ENCODE measurements around the gene PRKAA1.

Gene PRKAA1

DNA sequence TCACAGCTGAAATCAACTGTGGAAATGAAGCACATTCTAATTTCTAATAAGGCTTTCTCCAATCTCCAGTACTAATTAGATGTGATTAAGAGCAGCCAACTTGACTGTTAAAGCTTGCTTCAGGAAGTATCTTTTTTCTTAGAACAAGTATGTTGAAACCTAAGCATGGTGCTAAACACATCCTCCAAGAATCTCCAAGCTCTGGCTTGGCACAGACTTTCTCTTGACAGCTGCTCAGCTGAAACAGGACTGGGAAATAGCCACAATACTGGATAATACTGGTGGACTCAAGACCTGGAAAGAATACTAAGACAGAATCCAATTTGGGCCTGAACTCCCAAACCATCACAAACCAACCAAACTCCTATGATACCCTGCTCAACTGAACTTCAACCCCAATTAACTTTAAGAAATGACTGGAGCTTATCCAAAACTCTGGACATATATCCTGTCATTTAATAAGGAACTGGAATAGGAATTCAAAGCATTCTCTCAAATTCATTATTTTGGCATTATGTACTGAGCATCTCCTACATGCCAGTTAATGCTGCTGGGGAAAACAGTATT is 16.2 kb downstream of the PRKAA1 start:
- DNase-seq (ENCODE audit: low spot score) = no peak

- no peak for DNase-seq (ENCODE audit: low spot score)
Measured at GRCh38 chr5:40780858-40781257, 17.3 kb downstream of the PRKAA1 start.

DNA sequence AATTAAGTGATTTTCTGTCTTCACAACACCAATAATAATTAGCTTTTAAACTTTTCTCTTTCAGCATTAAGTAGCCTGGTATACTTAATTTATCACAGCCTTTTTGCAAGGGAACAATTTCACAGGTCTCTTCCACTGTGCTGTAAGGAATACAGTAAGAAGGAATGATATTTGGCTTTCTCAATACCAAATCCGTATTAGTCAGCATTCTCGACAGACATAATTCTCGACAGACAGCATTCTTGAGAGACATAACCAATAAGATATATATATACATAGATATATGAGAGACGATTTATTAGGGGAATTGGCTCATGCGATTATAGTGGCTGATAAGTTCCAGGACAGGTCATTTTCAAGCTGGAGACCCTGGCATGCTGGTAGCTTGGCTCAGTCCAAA is 18.0 kb downstream of the PRKAA1 start:
- no peak for DNase-seq (ENCODE audit: low spot score)

GRCh38 chr5:40779561-40779960 is 18.6 kb downstream of the PRKAA1 start:
- no peak for DNase-seq (ENCODE audit: low spot score)

DNA sequence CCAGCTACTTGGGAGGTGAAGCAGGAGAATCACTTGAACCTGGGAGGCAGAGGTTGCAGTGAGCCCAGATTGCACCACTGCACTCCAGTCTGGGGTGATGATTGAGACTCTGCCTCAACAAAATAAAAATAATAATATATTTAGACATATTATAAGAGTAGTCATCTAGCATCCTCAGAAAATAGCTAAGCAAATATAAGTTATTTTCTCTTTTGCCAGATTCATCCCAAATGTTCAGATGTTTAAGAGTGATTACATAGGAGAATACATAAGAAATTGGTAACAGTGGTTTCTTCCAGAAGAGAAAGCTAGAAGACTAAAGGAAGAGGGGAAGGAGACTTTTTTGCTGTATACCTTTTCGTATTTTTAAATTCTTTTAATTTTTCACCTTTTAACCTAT is 20.0 kb downstream of the PRKAA1 start:
- no peak for DNase-seq (ENCODE audit: low spot score)

- no peak for DNase-seq (ENCODE audit: low spot score)
Measured at GRCh38 chr5:40776658-40776977, 21.6 kb downstream of the PRKAA1 start.

DNA sequence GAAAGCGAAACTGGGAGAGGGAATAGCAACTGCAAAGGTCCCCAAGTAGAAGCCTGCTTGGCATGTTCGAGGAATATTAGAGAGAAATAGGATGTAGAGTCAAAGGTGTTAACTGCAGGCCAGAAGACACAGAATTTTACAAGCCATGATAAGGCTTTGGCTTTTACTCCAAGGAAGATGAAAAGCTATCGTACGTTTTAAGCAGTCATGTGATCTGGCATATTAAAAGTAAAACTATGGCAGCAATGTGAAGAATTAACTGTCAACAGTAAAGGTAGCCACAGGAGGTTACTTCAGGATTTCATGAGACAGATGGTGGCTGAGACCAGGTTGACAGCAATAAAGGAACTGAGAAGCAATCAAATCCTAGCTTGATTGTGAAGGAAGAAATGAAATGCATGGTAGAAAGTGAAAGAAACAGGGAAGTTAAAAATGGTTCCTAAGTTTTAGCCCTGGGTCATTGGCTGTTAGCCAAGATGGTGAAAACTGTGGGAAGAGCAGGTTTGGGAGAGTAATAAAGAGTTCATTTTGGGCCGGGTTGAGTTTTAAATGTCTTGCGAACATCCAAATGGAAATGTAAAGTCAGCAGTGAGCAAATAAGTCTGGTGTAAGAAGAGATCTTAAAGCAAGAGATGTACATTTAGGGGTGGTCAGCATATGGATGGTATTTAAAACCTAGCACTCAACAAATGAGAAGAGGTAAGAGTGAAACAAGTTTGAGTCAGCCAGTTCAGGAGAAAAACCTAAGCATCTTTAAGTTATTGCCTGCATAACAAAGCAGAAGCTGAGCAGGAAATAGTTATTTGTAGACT is 22.1 kb downstream of the PRKAA1 start:
- DNase-seq (ENCODE audit: low spot score) = no peak

DNA sequence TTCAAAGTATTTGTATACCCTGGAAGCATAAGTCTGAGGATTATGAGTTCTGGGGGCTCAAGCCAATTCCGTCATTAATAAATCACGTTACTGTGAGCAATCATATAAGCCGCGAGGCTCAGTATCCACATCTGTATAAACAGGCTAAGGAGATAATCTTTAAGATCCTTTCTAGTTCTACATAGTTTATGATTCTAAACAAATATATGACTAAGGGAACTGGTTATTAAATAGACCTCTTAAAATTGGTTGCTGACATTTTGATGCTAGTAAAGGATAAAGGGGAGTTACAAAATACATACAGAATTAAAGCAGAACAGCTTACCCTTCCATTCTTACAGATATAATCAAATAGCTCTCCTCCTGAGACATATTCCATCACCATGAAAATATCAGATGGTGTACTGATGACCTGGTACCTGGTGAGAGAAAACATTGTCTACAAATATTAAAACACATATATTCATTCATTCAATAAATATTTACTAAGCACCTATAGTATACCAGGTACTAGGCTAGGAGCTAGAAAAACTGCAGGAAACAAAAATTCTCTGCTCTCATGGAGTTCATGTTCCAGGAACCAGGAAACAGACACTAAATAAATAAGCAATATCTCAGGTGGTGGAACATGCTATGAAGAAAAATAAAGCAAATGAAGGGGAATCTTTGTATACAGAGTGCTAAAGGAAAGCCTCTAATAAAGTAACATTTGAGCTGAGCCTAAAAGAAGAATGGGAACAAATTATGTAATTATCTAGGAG is 22.9 kb downstream of the PRKAA1 start:
- DNase-seq (ENCODE audit: low spot score) = no peak

DNA sequence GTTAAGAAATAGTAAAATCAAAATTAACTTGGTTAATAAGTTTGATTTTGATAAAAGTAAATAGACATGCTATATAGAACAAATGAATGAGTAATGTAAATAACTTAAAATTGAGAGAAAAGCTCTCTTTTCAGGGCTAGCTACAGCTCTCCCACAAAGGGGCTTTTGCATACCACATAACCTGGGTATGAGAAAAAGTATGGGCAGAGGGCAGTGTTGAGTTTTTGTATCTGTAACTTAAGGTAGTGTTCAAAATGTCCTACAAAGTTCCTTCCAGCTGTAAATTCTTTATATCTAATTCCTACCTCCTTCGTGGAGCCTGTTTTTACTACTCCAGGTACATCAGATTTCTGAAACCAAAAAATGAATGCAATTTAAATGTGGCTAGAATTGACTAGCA is 23.6 kb downstream of the PRKAA1 start:
- DNase-seq (ENCODE audit: low spot score) = no peak

GRCh38 chr5:40770764-40771163 is 27.4 kb downstream of the PRKAA1 start:
- DNase-seq (ENCODE audit: low spot score) = no peak

DNA sequence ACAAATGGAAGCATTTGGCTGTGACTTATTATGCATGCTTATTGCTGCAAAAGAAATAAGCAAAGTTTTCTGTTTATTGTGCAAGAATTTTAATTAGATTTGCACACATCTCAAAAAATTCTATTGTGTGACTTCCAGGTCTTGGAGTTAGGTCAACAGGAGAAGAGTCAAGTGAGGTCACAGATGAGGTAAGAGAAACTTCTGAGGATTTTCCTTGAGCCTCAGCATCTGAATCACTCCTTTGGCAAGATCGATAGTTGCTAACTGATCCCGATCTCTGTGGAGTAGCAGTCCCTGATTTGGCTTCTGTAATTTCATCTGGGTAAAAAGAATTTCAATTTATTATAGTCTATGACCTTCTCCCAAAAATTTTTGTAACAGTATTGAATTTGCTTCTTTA is 35.5 kb downstream of the PRKAA1 start:
- DNase-seq (ENCODE audit: low spot score) = no peak

DNA sequence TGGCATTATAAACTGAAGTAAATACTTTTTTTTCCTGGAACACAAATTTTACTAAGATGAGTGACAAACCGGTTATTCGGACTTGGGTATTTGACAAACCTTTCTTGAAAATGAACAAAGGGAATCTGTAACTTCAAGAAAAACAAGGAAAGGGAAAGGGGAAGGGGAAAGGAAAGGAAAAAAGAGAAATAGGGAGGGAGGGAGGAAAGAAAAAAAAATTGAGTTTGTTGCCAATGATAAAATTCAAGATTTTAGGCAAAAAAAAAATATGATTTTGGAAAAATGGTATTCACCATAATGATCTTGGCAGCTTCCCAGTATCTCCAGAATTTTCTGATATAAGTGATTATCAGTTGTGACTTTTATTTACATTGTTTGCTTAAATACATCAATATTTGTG is 40.8 kb downstream of the PRKAA1 start:
- no peak for DNase-seq (ENCODE audit: low spot score)

GRCh38 chr5:40755407-40756365 is 42.5 kb downstream of the PRKAA1 start, which contains the start of gene TTC33:
Gene TTC33 (minus strand): TSS chr5:40755961. CDS start chr5:40747018, 8,943 bp downstream.
- DNase-seq (ENCODE audit: low spot score) = peak; percentile 94

- DNase-seq (ENCODE audit: low spot score) = peak; percentile 81
Measured at GRCh38 chr5:40755093-40755406, 43.1 kb downstream of the PRKAA1 start.

GRCh38 chr5:40754381-40755092 is 43.6 kb downstream of the PRKAA1 start:
- DNase-seq (ENCODE audit: low spot score) = peak; percentile 5

- no peak for DNase-seq (ENCODE audit: low spot score)
Measured at GRCh38 chr5:40746703-40747102, 51.5 kb downstream of the PRKAA1 start.

- no peak for DNase-seq (ENCODE audit: low spot score)
Measured at GRCh38 chr5:40743771-40744170, 54.4 kb downstream of the PRKAA1 start.

GRCh38 chr5:40738502-40738901 is 59.7 kb downstream of the PRKAA1 start:
- DNase-seq (ENCODE audit: low spot score) = no peak

DNA sequence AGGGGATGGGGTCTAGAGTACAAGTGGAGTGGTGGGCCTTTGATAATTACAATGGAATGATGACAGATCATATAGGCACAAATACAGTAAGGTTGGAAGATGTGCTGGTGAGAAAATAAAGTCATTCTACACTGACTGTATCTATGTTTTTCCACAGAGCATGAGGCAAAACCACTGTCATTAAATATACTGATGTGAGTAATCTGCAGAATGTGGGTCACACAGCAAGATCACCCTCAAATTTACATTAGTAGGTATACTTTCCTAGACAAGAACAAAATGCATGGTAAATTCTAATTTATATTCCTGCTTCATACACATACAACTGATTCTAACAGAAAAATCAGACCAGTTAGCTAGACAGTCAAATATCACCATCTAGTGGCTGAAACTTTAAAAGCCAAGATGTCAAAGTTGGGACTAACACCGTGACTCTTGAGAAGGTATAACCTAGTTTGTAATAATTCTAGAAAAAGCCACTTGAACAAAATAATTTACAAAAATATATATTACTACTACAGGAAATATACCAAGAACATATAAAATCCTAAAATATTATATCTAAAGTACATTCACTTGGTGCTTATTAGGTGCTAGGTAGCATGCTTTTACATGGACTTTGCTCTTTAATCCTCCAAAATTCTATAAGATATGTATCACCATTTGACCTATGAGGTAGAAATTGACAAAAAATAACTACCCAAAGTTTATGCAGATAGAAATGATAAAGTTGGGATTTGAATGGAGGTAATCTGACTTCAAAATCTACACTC is 61.9 kb downstream of the PRKAA1 start:
- peak; percentile 23 for DNase-seq (ENCODE audit: low spot score)

DNA sequence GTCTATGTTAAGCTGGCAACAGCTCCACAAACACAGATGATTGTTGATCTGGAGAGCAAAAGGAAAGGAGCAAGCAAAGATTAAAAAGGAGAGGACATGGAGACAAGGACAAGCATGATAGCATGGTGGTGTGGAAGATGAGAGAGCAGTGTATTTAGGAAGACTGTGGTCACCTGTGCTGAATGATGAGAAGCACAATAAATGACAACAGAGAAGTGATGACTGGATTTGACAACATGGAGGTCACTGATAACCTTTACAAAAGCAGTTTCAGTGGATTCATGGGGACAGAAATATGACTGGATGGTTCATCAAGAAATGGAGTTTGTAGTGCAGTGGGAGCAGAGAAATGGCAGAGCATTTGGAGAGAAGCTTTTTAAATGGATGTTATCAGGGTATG is 62.6 kb downstream of the PRKAA1 start:
- DNase-seq (ENCODE audit: low spot score) = no peak

All from SK-N-DZ (cell line).